Loucy (cell line): ENCODE data around the gene SDHAF2.

ENCODE experiments used
- H2AFZ ChIP-seq: fragments of 200-600 bp; sonication (generic); 2 replicates; pipeline ENCODE4 v1.6.0; 2016; ENCODE audit warnings: antibody characterized with exemption, mild to moderate bottlenecking, low read length, moderate library complexity
- H3F3A ChIP-seq: fragments of 200-600 bp; 2 replicates; pipeline ENCODE4 v1.6.0; 2016; ENCODE audit warnings: antibody characterized with exemption, low read depth, mild to moderate bottlenecking
- H3K27me3 ChIP-seq: fragments of 200-600 bp; sonication (generic); 2 replicates; pipeline ENCODE4 v1.6.1; 2014; ENCODE audit warnings: low read length, mild to moderate bottlenecking; ENCODE audit not compliant: insufficient read depth, poor library complexity, severe bottlenecking
- H3K36me3 ChIP-seq: fragments of 200-600 bp; sonication (generic); 2 replicates; pipeline ENCODE4 v1.6.1; 2016; ENCODE audit warnings: low read length; ENCODE audit not compliant: insufficient read depth
- H3K4me1 ChIP-seq: fragments of 200-600 bp; sonication (generic); 2 replicates; pipeline ENCODE4 v1.5.1; 2014; ENCODE audit warnings: low read length, mild to moderate bottlenecking; ENCODE audit not compliant: insufficient read depth, poor library complexity, severe bottlenecking
- H3K4me2 ChIP-seq: fragments of 200-600 bp; sonication (generic); 2 replicates; pipeline ENCODE4 v1.6.0; 2014; ENCODE audit warnings: antibody characterized with exemption, low read length, low read depth, mild to moderate bottlenecking; ENCODE audit not compliant: poor library complexity, severe bottlenecking
- H3K4me3 ChIP-seq: fragments of 200-600 bp; sonication (generic); 2 replicates; pipeline ENCODE4 v1.5.1; 2014; ENCODE audit warnings: low read length, mild to moderate bottlenecking, mixed read lengths; ENCODE audit not compliant: poor library complexity, severe bottlenecking
- H3K79me2 ChIP-seq: fragments of 200-600 bp; sonication (generic); 2 replicates; pipeline ENCODE4 v1.6.1; 2014; ENCODE audit warnings: low read length; ENCODE audit not compliant: insufficient read depth
- H3K9ac ChIP-seq: fragments of 200-600 bp; sonication (generic); 2 replicates; pipeline ENCODE4 v1.6.0; 2014; ENCODE audit warnings: mild to moderate bottlenecking, low read depth, low read length, moderate library complexity; ENCODE audit not compliant: poor library complexity, severe bottlenecking
- H3K9me2 ChIP-seq: fragments of 200-600 bp; sonication (generic); replicated peaks from 2 replicates; pipeline ENCODE4 v1.6.1; 2016; ENCODE audit warnings: low read depth, low read length, mixed read lengths
- H3K9me3 ChIP-seq: fragments of 200-600 bp; sonication (generic); 2 replicates; pipeline ENCODE4 v1.6.1; 2014; ENCODE audit warnings: mild to moderate bottlenecking, antibody characterized with exemption, low read length, low read depth; ENCODE audit not compliant: insufficient read depth
- H4K20me1 ChIP-seq: fragments of 200-600 bp; sonication (generic); 2 replicates; pipeline ENCODE4 v1.6.0; 2014; ENCODE audit warnings: antibody characterized with exemption, low read length, mild to moderate bottlenecking; ENCODE audit not compliant: insufficient read depth, poor library complexity, severe bottlenecking
- EZH2phosphoT487 ChIP-seq: fragments of 200-600 bp; IDR thresholded peaks from 2 replicates; pipeline ENCODE4 v1.6.1; 2018; ENCODE audit warnings: antibody characterized with exemption, mild to moderate bottlenecking, moderate library complexity, borderline replicate concordance
- TF ChIP-seq, protein P1 (sequence below): fragments of 200-600 bp; sonication (generic); conservative IDR thresholded peaks from 2 replicates; pipeline ENCODE4 v1.5.1; 2014; ENCODE audit warnings: mild to moderate bottlenecking, antibody characterized with exemption, low read length

SDHAF2 gene

DNA sequence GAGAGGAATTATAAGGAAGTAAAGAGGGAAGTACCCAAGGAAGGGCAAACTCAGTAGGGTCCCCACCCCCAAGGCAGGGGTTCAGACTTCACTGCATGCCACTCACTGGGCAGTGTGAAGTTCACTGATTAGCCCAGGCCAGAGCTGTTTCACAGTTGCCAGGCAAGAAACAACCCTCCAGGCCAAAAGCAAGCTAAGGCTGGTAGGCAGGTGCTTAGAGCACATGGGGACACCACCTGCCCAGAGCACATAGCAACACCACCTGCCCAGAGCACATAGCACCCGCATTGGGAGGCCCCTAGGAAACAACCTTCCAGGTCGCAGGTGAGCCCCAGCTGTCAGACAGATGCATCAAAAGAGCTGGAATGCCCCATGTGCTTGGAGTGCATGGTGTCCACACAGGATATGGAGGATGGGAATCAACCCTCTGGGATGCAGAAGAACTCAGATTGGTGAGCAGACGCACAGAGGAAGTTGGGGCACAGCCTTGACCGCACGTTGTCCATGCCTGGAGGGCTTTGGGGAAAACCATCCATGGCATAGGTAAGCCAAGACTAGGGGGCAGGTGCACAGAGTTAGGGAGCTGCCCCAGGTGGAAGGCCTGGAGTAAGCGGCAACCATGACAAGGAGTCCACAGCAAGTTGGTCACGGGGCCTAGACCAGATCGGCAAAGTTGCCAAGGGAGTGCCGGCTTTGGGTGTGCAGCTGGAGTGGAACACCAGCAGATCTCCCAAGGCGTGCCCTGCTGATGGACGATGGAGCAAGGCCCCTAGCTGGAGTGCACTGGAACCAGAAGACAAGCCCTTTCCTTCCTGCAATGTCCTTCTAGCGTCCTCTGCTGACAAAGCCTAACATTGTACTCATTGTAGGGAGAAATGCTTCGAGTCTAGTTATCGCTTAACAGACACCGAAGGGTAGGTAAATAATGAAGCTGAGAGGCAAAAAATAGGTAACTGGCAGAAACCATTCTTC, 45.4 kb upstream of the SDHAF2 start:
- TF ChIP-seq, protein P1, sequence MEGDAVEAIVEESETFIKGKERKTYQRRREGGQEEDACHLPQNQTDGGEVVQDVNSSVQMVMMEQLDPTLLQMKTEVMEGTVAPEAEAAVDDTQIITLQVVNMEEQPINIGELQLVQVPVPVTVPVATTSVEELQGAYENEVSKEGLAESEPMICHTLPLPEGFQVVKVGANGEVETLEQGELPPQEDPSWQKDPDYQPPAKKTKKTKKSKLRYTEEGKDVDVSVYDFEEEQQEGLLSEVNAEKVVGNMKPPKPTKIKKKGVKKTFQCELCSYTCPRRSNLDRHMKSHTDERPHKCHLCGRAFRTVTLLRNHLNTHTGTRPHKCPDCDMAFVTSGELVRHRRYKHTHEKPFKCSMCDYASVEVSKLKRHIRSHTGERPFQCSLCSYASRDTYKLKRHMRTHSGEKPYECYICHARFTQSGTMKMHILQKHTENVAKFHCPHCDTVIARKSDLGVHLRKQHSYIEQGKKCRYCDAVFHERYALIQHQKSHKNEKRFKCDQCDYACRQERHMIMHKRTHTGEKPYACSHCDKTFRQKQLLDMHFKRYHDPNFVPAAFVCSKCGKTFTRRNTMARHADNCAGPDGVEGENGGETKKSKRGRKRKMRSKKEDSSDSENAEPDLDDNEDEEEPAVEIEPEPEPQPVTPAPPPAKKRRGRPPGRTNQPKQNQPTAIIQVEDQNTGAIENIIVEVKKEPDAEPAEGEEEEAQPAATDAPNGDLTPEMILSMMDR: no peak; the same call in 1 of the 2 replicates
- TF ChIP-seq EZH2phosphoT487: no peak

DNA sequence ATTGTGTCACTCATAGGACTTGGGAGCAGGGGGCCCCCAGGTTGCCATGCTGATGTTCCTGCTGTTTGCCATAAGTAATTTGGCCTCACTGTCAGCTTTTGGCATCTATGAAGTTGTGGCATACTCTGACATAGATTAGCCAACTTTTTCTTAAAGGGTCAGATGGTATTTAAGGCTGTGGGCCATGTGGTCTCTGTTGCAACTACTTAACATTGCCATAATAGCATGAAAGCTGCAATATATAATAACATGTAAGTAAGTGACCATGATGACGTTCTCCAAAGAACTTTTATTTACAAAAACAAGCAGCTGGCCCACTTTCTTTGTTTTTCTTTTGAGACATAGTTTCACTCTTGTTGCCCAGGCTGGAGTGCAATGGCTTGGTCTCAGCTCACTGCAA, 39.8 kb upstream of the SDHAF2 start:
- Histone ChIP-seq H3K9me2 (no peaks in the 10 kb centered on the region), H3K9me3 (no peaks in the 10 kb centered on the region), H3K4me1 (peaks cover 12% of the 10 kb centered on the region), H2AFZ (no peak overlapping the region), H3K9ac (no peak overlapping the region), H3K4me2 (no peak overlapping the region), H3K36me3 (no peaks in the 10 kb centered on the region), H3F3A (no peaks in the 10 kb centered on the region), H3K4me3 (no peak overlapping the region), H3K79me2 (peaks cover 20% of the 10 kb centered on the region), H4K20me1 (no peaks in the 10 kb centered on the region), H3K27me3 (no peaks in the 10 kb centered on the region)
- TF ChIP-seq, protein P1: no peak
- no peak for TF ChIP-seq EZH2phosphoT487

More for the DNA sequence above, 45.4 kb upstream of the SDHAF2 start:
- Histone ChIP-seq H4K20me1 (no peaks in the 10 kb centered on the region), H3K9me2 (no peaks in the 10 kb centered on the region), H3K9me3 (no peaks in the 10 kb centered on the region), H3K9ac (no peak overlapping the region), H2AFZ (0 out of 2 replicates have a peak overlapping the region, but pooled peaks have one; percentile 48), H3K4me2 (no peak overlapping the region), H3K27me3 (no peaks in the 10 kb centered on the region), H3K79me2 (no peaks in the 10 kb centered on the region), H3K4me1 (no peaks in the 10 kb centered on the region), H3K36me3 (no peaks in the 10 kb centered on the region), H3K4me3 (no peak overlapping the region), H3F3A (no peaks in the 10 kb centered on the region)

DNA sequence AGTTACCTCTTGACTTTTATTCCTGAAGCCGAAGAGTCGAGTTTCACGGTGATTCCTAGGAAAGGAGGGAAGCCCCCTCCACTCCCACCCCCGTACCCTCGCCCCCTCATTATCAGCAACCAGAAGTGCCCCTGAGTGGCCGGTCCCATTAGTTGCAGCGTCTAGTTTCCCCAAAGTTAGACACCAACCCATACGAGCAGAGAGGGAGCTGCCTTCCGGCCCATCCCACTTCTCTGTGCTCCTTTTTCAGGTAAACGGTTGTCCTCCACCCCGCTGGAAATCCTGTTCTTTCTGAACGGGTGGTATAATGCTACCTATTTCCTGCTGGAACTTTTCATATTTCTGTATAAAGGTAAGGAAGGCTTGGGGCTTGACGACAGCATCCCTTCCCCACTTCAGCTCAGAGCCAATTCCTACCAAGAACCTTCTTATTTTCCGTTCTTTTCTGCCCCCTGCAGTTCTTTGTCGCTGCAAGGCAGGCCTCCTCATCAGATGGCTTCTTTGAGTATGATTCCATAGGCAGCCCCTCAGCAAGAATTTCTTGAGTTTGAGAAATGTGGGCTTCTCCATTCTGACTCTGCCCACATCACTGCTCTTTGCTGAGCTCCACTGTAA, 36.8 kb upstream of the SDHAF2 start:
- Histone ChIP-seq H3K27me3 (no peaks in the 10 kb centered on the region), H3K9ac (peak overlapping the region; percentile 87), H4K20me1 (no peaks in the 10 kb centered on the region), H3F3A (no peaks in the 10 kb centered on the region), H3K36me3 (peaks cover under 1% of the 10 kb centered on the region; the same call in 1 of the 2 replicates), H3K4me3 (peak overlapping the region; percentile 99), H3K4me1 (peaks cover 12% of the 10 kb centered on the region), H3K4me2 (peak overlapping the region; percentile 85), H3K79me2 (peaks cover 21% of the 10 kb centered on the region), H2AFZ (peak overlapping the region; percentile 99), H3K9me2 (no peaks in the 10 kb centered on the region), H3K9me3 (no peaks in the 10 kb centered on the region)
- no peak for TF ChIP-seq EZH2phosphoT487
- TF ChIP-seq, protein P1: peak; percentile 53
